ENCODE data around the gene NAA60. TPM values are rescaled to one million over a fixed set of nuclear protein-coding genes. Genes with fewer than 3 reads are reported as not detected.

NAA60 gene
- polyA plus RNA-seq, 1 of the 3 experiments (the other 2 are of a cell fraction): 17.2 TPM

GRCh38 chr16:3413730-3414379, 29.6 kb upstream of the NAA60 start:
- peaks cover 11% of the 10 kb centered on the region for H3K9me3 ChIP-seq
- whole genome bisulfite sequencing (ENCODE audit: low lambda C conversion rate): 68% methylated on average over 15 of the region's 29 CpGs
- H3K9me2 ChIP-seq: no peaks in the 10 kb centered on the region
- H3K27me3 ChIP-seq (ENCODE audit: insufficient read depth): no peaks in the 10 kb centered on the region
- H3K4me2 ChIP-seq: no peak overlapping the region
- CTCF ChIA-PET: no interaction called here
- peaks cover 0 to 12% of the 10 kb centered on the region in 2 experiments for H3K36me3 ChIP-seq (replicated peaks in 1 of 2; ENCODE audit: control insufficient read depth in 1 of 2, insufficient read depth in 2 of 2, low read length in 1 of 2)
- TF ChIP-seq SMC3 (IDR thresholded peaks at IDR 0.05; ENCODE audit: low read depth, low read length) (no peak), USF1 (IDR thresholded peaks at IDR 0.05; ENCODE audit: borderline replicate concordance, low read depth) (no peak), CHD2 (IDR thresholded peaks at IDR 0.05; ENCODE audit: low read length, partially characterized antibody) (no peak), TCF12 (IDR thresholded peaks at IDR 0.05) (no peak), JUND (IDR thresholded peaks at IDR 0.05) (no peak)
- no peak overlapping the region for H3K9ac ChIP-seq
- H2AFZ ChIP-seq (ENCODE audit: low read depth): no peak overlapping the region
- H3K79me2 ChIP-seq (ENCODE audit: insufficient read depth): no peaks in the 10 kb centered on the region
- no peak overlapping the region for H3K27ac ChIP-seq (ENCODE audit: low read depth in 2 of 2, low read length in 1 of 2)
- no peaks in the 10 kb centered on the region for H3F3A ChIP-seq (replicated peaks; ENCODE audit: insufficient read depth)
- no peak overlapping the region for H3K4me3 ChIP-seq (ENCODE audit: low read depth in 2 of 2, low read length in 1 of 2)
- no peaks in the 10 kb centered on the region for H4K20me1 ChIP-seq (ENCODE audit: insufficient read depth)
- DNase-seq: no peak
- POLR2A ChIA-PET: no interaction called here
- H3K4me1 ChIP-seq (ENCODE audit: control insufficient read depth in 1 of 2, insufficient read depth in 2 of 2, low read depth in 1 of 2, low read length in 1 of 2): no peaks in the 10 kb centered on the region

GRCh38 chr16:3431779-3432219, 11.7 kb upstream of the NAA60 start:
- Histone ChIP-seq H3K4me3 (ENCODE audit: low read depth in 2 of 2, low read length in 1 of 2) (peak overlapping the region in 1 of 2 experiments; percentile 28; a peak in 2 of 4 replicates), H3K79me2 (ENCODE audit: insufficient read depth) (0 out of 2 replicates have a peak, but pooled peaks cover 9% of the 10 kb centered on the region), H3F3A (replicated peaks; ENCODE audit: insufficient read depth) (no peaks in the 10 kb centered on the region), H4K20me1 (ENCODE audit: insufficient read depth) (no peaks in the 10 kb centered on the region), H3K4me1 (ENCODE audit: control insufficient read depth in 1 of 2, insufficient read depth in 2 of 2, low read depth in 1 of 2, low read length in 1 of 2) (no peaks in the 10 kb centered on the region; a peak in 1 of 4 replicates), H3K27ac (ENCODE audit: low read depth in 2 of 2, low read length in 1 of 2) (no peak overlapping the region), H3K9ac (no peak overlapping the region), H3K9me3 (no peaks in the 10 kb centered on the region), H3K9me2 (no peaks in the 10 kb centered on the region), H3K27me3 (ENCODE audit: insufficient read depth) (no peaks in the 10 kb centered on the region), H3K36me3 (replicated peaks in 1 of 2; ENCODE audit: control insufficient read depth in 1 of 2, insufficient read depth in 2 of 2, low read length in 1 of 2) (peaks cover 5 to 12% of the 10 kb centered on the region in 2 experiments), H3K4me2 (no peak overlapping the region), H2AFZ (ENCODE audit: low read depth) (peak overlapping the region; percentile 83; the same call in 1 of the 2 replicates)
- WGBS (ENCODE audit: low lambda C conversion rate): 57% methylated on average over 13 of the region's 26 CpGs
- ChIA-PET CTCF (interaction anchor here (0.9 kb wide), 1 partner anchor 165 kb away, joined by 4 read pairs; no protein-coding TSS in a partner anchor), POLR2A (no interaction called here)
- peak; percentile 51 for DNase-seq
- TF ChIP-seq MAX (IDR thresholded peaks at IDR 0.05; ENCODE audit: low read depth) (0 out of 2 replicates have a peak, but pooled peaks have one; percentile 39), GABPA (IDR thresholded peaks at IDR 0.05; ENCODE audit: low read depth) (peak; percentile 81), FOXJ3 (CRISPR knock-in tag; IDR thresholded peaks at IDR 0.05) (0 out of 2 replicates have a peak, but pooled peaks have one; percentile 14), RAD21 (IDR thresholded peaks at IDR 0.05; ENCODE audit: low read length) (no peak), TAF1 (IDR thresholded peaks at IDR 0.05; ENCODE audit: borderline replicate concordance, low read depth, low read length) (0 out of 2 replicates have a peak, but pooled peaks have one; percentile 9)

GRCh38 chr16:3434373-3434772, 9.1 kb upstream of the NAA60 start:
- Histone ChIP-seq H3F3A (replicated peaks; ENCODE audit: insufficient read depth) (no peaks in the 10 kb centered on the region), H3K79me2 (ENCODE audit: insufficient read depth) (peaks cover 25% of the 10 kb centered on the region; the same call in 1 of the 2 replicates), H2AFZ (ENCODE audit: low read depth) (no peak overlapping the region), H3K4me3 (ENCODE audit: low read depth in 2 of 2, low read length in 1 of 2) (no peak overlapping the region), H3K9me3 (no peaks in the 10 kb centered on the region), H3K36me3 (replicated peaks in 1 of 2; ENCODE audit: control insufficient read depth in 1 of 2, insufficient read depth in 2 of 2, low read length in 1 of 2) (peaks cover 18 to 21% of the 10 kb centered on the region in 2 experiments), H3K9ac (no peak overlapping the region), H3K4me1 (ENCODE audit: control insufficient read depth in 1 of 2, insufficient read depth in 2 of 2, low read depth in 1 of 2, low read length in 1 of 2) (no peaks in the 10 kb centered on the region; a peak in 1 of 4 replicates), H3K27ac (ENCODE audit: low read depth in 2 of 2, low read length in 1 of 2) (no peak overlapping the region), H3K4me2 (no peak overlapping the region), H4K20me1 (ENCODE audit: insufficient read depth) (no peaks in the 10 kb centered on the region), H3K9me2 (no peaks in the 10 kb centered on the region), H3K27me3 (ENCODE audit: insufficient read depth) (no peaks in the 10 kb centered on the region)
- POLR2A ChIA-PET: no interaction called here
- no peak for DNase-seq
- CTCF ChIA-PET: no interaction called here
- TF ChIP-seq FOXJ3 (CRISPR knock-in tag; IDR thresholded peaks at IDR 0.05) (no peak), IRF3 (IDR thresholded peaks at IDR 0.05; ENCODE audit: low read depth, low read length) (no peak), USF2 (IDR thresholded peaks at IDR 0.05; ENCODE audit: borderline replicate concordance, low read depth, low read length) (no peak), FOXM1 (IDR thresholded peaks at IDR 0.05; ENCODE audit: low read depth) (no peak), JUND (IDR thresholded peaks at IDR 0.05) (no peak), RFX5 (IDR thresholded peaks at IDR 0.05; ENCODE audit: low read length) (no peak), FOSL2 (IDR thresholded peaks at IDR 0.05; ENCODE audit: borderline replicate concordance, low read depth) (no peak), RXRA (IDR thresholded peaks at IDR 0.05; ENCODE audit: borderline replicate concordance, low read depth) (no peak), NRF1 (IDR thresholded peaks at IDR 0.05; ENCODE audit: low read depth, low read length) (no peak), GATA2 (CRISPR knock-in tag; IDR thresholded peaks at IDR 0.05) (no peak), ELF1 (IDR thresholded peaks at IDR 0.05) (no peak), SIN3A (IDR thresholded peaks at IDR 0.05; ENCODE audit: borderline replicate concordance, low read depth, low read length) (no peak), EZH2phosphoT487 (IDR thresholded peaks at IDR 0.05; ENCODE audit: borderline replicate concordance, low read depth) (no peak)
